GM19035 (cell line): ENCODE results near the gene EXOG.

Source experiments
- ATAC-seq: cut with Tn5 transposase; IDR thresholded peaks from one replicate; pipeline ENCODE4 v1.9.1; 2021; ENCODE audit not compliant: unreplicated experiment

Gene EXOG

DNA sequence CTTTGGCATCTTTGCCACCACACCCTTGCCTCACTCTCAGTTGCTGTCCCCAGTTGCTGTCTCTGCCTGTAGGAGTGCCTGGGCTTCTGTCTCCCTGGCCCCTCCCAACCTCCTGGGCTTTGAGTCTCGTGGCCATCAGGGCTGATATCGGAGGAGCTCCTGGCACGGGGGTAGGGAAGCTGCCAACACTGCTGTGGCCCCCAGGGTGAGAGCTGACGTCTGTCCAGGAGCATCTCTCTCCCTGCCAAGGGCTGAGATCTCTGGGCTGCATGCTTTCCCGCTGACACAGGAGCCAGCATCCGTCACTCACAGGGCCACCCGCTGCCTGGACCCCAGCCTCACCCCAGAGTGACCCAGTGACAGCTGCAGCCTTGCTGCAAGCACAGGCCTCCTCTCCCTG, 47.4 kb downstream of the EXOG start:
- no peak for ATAC-seq

DNA sequence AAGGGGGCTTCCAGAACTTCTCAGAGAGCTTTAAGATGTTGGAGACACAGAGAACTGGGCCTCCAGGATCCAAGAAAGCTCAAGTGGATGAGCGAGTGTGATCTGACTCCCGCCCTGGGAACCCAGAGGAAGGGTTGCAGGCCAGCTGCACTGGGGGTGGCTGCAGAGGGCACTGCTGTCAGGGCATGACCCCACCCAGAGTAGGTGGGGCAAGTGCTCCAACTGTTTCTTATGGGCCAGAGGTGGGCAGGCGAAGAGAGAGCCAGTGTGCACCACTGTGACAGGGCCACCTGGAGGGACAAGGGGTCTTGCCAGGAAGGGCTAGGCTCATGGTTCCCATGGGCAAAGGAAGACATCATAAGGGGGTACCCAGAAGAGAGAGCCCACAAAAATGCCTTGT, 48.8 kb downstream of the EXOG start:
- no peak for ATAC-seq

DNA sequence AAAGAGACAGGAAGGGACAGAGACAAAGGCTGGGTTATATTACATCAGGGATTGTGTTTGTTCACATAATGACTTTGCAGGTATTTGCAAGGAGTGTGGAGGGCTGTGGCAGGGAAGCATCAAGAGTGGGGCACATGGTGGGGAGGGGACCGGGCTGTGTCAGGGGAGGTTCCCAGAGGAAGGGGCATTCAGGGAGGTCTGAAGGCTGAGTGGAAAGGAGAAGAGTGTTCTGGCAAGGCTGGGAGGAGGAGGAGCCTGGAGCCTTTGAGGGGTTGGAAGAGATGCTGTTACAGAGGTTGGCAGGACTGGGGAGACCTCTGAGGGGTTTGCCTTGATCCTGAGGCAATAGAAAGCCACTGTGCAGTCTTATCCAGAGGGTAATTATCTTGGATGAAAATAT, 49.4 kb downstream of the EXOG start:
- ATAC-seq, result no peak

DNA sequence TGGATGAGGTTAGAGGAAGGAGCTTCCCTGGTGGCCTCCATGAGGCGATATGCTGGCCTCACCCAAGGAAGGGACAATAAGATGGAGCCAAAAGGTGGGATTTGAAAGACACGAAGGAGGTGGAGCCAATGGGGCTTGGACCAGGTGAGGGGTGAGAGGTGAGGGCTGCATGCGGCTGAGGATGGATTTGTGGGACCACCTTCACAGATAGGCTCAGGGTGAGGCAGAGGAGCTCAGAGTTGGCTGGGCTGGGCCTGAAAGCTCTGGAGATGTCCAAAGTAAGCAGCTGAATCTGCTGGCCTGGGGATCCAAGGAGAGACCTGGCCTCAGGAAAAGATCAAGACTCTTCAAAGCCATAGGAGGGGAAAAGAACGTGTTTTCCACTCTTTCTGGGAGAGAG, 49.8 kb downstream of the EXOG start:
- ATAC-seq, result no peak

DNA sequence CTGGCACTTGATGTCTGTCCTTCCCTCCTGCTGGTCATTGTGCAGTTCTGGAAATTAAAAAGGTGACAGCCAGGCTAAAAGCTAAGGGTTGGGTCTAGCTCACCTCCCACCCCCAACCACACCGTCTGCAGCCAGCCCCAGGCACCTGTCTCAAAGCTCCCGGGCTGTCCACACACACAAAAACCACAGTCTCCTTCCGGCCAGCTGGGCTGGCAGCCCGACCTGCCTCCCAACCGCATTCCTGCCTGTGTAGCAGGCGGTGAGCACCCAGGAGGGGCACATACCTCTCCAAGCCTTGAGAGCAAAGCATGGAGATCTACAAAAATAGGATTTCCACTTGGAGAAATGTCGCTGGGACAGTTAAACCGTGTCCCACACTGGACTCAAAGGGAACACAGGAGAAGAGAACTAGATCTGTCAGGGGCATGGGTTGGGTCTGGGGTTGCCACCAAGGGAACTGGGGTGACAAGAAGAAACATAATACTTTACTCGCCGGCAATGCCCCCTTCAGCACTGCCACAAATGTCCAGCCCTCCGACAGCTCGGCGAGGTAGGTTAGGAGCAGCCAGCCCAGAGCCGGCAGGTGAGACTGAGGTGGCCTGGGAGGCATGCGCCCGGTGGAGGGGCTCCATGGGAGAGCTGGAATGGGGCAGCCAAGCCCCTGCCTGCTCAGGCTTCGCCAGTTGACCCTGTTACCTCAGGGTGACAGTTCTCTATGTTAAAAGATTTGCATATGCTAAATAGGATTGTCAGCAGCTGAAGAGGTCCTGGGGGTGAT, 52.2 kb downstream of the EXOG start:
- ATAC-seq, result no peak

DNA sequence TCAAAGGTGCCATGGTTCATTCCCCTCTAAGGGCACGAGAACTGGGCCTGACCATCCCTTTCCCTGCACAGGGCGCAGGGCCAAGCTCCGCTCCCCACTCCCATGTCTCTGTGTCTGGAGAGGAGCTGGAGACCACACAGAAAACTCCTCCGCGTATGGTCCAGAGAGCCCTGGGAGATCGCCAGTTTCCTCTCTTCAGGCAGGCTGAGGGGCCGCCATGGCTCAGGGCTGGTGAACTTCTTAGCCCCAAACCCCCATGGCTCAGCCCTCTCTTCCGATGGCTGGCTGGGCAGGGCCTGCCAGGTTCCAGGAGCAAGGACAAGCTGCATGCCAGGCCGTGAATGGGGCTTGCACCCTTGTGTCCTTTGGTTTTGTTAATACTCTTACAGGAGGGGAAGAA, 52.9 kb downstream of the EXOG start:
- no peak for ATAC-seq

DNA sequence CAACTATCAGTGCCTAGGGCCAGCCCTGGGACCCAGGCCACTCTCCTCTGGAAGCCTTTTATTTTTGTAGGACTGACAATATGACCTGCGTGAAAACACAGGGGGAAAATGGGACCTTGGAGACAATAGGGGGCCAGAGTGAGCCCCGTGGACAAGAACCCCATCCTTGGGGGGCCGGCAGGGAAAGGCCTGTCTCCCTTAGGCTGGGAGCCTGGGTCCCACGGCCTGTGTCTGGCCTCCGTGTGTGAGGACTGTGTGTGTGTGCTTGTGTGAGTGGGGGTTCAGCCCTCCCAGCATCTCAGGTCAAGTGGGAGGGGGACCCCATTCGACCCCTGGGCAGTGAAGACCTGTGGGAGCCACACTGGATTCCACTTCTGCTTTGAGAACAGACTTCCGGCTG, 53.3 kb downstream of the EXOG start:
- ATAC-seq, result no peak

DNA sequence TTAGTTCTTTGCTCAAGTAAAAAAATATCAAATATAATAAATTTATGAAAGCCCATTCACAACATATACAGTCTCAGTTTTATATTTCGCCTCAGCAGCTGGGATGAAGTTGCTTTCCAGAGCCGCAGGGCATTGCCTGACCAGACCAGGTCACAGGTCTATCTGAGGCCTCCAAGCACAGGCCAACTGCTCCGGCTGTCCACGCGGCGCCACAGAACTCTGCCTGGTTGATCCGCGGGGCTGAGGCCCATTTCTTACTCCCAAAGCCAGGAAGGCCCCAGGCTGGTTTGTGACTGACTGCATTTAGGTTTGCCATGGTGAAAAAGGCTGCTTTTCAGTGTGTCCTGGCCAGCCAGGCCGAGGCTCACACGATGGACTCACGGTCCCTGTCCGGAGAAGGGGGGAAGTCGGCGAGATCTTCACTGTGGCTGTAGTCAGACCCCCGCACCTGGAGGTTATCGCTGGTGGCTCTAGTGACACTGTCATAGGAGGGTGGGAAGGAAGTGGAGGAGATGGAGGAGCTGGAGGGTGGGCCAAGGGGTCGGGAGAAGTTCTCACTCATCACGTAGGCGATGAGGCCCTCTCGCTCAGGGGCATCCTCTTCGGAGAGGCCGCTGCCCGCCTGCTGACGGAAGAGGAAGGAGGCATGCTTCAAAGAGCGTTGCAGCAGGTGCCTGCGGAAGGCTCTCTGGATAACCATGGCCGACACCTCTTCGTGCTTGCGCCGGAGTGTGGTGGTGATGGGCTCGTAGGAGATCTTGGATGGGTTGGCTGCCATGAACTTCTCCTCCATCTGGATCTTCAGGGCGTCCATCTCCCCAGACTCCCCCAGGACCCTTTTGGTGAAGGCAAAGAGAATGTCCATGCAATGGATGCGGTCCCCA, 54.1 kb downstream of the EXOG start:
- ATAC-seq, result no peak

DNA sequence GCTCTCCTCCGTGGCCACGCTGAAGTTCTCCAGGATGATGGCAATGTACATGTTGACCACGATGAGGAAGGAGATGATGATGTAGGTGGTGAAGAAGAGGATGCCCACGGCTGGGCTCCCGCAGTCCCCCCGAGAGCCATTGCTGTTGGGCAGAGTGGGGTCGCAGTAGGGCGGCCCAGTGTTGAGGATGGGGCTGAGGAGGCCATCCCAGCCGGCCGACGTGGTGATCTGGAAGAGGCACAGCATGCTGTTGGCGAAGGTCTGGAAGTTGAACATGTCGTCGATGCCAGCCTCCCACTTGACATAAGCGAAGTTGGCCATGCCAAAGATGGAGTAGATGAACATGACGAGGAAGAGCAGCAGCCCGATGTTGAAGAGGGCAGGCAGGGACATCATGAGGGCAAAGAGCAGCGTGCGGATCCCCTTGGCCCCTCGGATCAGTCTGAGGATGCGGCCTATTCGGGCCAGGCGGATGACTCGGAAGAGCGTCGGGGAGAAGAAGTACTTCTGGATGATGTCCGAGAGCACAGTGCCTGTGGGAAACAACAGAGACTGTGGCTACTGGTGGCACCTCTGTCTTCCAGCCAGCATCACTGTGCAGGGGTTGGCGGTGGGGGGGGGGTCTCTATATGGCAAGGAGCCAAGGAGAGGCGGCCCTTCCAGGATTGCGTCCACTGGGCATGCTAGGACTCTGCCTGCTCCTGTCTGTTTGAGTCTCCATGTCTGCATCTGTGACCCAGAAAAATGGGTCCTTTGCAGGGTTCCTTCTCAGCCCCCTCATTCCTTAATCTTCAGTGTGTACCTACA, 55.1 kb downstream of the EXOG start:
- ATAC-seq, result no peak

DNA sequence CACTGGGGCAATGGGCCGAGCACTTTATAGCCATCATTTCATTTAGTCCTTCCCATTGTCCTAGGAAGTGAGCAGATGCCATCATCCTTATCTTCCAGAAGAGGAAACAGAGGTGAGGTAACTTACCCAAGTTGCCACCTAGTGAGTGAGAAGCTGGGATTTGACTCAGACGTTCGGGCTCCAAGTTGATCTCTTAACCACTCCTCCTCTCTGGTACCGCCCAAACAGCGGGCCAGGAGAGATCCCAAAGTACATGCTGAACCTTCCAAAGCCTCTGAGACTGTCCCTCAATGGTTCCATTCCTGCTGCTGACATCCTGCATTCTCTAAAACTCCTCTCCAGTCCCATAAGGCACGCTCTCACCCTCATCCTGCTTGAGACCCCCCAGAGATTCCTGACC, 56.2 kb downstream of the EXOG start:
- ATAC-seq, result no peak

DNA sequence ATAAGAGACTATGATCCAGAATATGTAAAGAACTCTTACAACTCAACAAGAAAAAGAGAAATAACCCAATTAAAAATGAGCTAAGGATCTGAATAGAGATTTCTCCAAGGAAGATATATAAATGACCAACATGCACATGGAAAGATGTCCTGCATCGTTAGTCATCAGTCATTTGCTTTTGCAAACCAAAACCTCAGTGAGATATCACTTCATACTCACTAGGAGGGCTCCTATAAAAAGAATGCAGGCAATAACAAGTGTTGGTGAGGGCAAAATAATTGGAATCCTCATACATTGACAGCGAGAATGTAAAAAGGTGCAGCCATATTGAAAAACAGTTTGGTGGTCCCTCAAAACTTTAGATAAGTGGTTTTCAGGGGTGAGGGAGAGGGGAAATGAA, 56.9 kb downstream of the EXOG start:
- no peak for ATAC-seq

DNA sequence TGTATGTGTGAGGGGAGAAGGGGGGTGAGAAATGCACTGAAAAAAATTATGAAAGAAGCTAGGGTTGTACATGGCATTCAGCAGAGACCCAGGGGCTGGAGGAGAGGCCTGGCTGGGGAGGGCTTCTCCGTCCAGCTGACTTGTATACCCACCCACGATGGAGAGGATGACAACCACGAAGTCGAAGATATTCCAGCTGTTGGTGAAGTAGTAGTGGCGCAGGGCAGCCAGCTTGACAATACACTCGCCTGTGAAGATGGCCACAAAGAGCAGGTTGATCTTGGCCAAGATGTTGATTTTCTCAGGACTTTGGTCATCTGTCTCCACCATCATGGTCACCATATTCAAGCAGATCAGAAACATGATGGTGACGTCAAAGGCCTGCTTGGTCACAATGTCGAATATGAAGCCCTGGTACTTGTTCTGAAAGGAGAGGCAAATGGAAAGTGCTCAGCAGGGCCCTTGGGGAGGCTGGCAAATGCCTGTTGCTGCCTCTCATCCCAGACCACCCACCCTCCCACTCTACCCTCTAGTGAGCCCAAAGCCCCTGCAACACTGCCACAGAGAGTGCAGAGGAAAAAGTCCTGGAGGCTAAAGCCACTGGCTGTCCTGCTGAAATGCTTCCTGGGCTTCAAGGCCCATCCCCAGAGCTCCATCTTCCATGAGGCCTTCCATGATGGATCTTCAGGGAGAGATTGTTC, 58.1 kb downstream of the EXOG start:
- ATAC-seq, result no peak

DNA sequence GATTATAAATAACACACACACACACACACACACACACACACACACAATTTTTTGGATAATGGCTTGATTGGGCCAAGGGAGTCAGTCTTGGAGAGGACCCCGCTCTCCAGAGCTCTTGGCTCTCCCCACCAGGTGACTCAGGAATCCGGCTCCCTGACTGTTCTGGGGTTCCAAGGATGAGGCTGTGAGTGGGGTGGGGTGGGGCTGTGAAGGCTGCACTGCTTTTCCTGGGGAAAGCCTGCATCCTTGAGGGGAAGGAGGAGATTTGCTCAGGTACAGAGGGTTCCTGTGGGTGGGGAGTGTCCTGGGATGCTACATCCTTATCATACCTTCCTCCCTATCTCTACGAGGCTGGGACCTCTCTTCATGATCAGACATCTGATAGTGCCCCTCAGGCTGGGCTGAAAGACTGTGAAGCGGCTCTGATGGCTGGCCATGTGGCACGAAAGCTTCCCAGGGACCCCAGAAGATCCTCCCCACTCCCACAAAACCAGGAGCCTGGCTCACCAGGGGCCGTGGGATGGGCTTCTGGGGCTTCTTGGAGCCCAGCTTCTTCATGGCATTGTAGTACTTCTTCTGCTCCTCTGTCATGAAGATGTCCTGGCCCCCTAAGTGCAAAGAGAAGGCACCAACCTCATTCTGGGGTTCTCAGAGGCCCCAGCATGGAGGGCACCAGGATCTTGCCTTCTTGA, 59.2 kb downstream of the EXOG start:
- ATAC-seq, result no peak

DNA sequence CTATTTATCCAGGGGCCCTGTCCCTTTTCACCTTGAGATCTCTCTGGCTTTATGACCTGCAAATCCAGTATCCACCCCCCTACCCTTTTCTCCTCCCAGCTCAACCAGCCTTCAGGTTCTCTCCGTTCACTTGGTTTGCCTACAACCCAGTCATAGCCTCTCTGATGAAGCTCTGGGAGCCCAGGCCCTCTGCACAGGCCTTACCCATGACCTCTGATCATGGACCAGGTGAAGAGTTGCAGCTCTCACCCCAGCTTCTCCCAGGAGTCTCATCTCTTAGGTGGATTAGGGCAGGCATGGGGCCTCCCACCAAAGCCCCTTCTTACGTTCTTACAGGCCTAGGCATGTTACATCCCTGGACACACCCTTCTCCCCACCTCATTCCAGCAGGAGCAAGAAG, 59.8 kb downstream of the EXOG start:
- no peak for ATAC-seq

DNA sequence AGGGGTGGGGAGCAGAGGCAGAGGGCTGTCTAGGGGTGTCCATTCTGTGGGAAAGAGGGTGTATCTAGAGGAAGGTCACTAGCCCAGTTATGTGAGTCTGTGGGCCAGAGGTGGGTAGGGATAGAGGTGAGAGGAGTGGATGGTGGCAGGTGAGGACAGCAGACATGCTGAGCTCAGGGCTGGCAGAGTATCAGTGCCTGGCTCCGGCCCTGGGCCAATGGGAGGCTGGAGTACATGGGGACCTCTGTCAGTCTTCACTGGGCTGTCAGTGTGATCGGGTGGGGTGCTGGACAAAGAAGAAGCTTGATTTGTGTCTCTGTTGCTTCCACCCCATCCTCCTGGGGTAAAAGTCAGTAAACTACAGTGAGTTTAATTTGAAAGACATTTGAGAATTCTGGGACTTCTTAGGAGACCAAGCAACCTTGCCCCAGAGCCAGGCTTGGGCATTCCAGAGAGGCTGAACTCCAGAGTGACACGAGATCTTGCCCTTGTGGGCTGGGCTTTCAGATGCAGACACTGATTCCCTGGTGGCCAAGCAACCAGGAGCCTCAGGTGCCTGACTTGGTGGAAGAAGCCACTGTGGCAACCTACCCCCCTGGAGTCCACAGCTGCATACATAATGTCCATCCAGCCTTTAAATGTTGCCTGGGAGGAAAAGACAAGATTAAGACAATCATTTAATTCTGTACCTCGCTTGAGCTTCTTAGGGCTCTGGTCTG, 60.7 kb downstream of the EXOG start:
- no peak for ATAC-seq

DNA sequence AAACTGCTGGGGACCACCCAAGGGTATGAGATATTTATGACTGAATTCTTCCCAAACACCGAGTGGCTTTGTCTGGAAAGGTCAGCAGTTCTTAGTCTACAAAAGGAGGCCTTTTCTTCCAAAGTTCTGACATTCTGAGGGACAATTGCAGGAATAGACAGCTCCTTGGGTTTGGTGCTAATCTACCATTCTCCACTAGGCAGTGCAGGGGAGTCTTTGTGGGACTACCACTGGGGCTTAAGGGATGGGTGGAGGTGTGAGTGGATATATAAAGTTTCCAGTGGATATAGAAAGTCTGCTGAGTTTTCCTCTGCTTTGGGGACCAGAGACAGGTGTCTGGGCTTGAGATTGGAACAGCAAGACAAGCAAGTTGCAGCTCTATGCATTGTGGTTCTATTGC, 62.7 kb downstream of the EXOG start:
- no peak for ATAC-seq

DNA sequence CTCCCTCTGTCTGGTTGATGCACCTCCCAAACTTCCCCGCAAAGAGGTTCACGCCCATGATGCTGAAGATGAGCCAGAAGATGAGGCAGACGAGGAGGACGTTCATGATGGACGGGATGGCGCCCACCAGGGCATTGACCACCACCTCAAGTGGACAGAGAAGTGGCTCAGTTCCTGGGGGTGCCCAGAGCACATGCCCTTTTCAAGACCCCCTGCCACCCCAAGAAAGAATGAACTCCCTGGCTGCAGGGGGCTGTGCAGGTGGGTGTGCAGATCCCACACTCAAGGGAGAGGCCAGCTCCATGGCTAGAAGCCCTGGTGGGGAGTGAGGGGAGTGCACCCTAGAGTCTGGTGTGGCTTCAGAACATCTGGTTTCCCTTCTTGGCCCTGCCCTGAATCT, 64.1 kb downstream of the EXOG start:
- no peak for ATAC-seq

DNA sequence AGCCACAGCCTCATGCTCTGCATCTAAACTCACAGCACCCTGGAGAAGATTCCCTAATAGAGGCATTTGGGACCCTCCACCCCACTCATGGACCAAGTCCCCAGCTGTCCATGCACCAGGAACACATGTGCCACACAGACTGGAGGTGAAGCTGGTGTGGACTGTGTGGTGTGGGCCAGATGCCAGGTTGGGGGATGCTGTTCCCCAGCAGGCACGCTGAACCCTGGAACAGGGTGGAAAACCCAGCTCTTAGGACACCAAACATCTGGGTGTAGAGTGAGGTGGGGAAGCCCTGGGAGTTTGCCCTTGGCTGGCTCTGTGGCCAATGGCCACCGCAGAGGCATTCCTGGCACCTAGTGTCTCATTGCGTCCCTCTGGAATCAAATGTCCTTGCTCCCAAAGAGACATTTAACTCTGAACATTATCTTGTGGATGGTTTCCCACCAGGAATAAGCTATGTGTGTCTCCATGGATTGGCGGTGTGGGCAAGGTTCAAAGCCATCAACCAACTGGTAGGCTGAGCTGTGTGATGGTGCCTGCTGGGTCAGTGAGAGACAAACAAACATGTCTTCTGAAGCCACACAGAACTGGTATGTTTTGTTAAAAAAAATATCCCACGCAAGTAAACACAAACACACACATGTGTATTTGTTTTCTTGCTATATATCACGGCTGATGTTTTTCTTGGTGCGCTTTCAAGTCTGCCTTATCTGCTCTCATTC, 65.0 kb downstream of the EXOG start:
- no peak for ATAC-seq
